Colonic mucosa (tissue), 4 donors: Measurements from ENCODE around the gene AFAP1L2. TPM values are rescaled to one million over a fixed set of nuclear protein-coding genes. Genes with fewer than 3 reads are reported as not detected.

ENCODE experiments used
- DNase-seq: peaks from one replicate; pipeline ENCODE4 v3.0.0-alpha.2; 2020
- H3K27ac ChIP-seq: fragments of 200-600 bp; one replicate; pipeline ENCODE4 v1.8.0; 2021
- H3K27me3 ChIP-seq: fragments of 200-600 bp; one replicate; pipeline ENCODE4 v1.8.0; 2021
- H3K36me3 ChIP-seq: fragments of 200-600 bp; one replicate; pipeline ENCODE4 v1.8.0; 2021
- H3K4me1 ChIP-seq: fragments of 200-600 bp; one replicate; pipeline ENCODE4 v1.8.0; 2021; ENCODE audit warnings: mild to moderate bottlenecking
- H3K4me3 ChIP-seq: fragments of 200-600 bp; one replicate; pipeline ENCODE4 v1.8.0; 2021
- H3K9ac ChIP-seq, 2 donors: one replicate each; pipeline ENCODE4 v1.7.0; 2013; ENCODE audit warnings: control low read depth in 2 of 2, low read depth in 2 of 2, low read length in 2 of 2
- H3K9me3 ChIP-seq: fragments of 200-600 bp; one replicate; pipeline ENCODE4 v1.8.0; 2021
- intact Hi-C: fragments of 100-400 bp; cut with DNase I; formaldehyde crosslinking; loops from one replicate; pipeline ENCODE4 v1.14.1; 2022
- total RNA-seq, 2 donors: library from RNA; stranded (reverse); fragmentation: NEBNext Ultra II Directional in 1 of 2; extraction: Animal tissue kit (Norgen Biotek cat#: 25700) in 1 of 2; gene quantifications; one replicate each; pipeline ENCODE4 v1.2.1, GENCODE V29; 2021
- TF ChIP-seq, protein P1 (sequence below): fragments of 200-600 bp; IDR thresholded peaks from one replicate; pipeline ENCODE4 v1.8.0; 2022; ENCODE audit warnings: antibody characterized with exemption, mild to moderate bottlenecking
- donor health status: healthy.
- donor health status: DM: no; HTN: no; CAD: no.
- donor health status: DM: no; HTN: no; CAD: no.

Gene AFAP1L2
- total RNA-seq, 2 donors from 2014 or later: 7.9 to 13.7 TPM

DNA sequence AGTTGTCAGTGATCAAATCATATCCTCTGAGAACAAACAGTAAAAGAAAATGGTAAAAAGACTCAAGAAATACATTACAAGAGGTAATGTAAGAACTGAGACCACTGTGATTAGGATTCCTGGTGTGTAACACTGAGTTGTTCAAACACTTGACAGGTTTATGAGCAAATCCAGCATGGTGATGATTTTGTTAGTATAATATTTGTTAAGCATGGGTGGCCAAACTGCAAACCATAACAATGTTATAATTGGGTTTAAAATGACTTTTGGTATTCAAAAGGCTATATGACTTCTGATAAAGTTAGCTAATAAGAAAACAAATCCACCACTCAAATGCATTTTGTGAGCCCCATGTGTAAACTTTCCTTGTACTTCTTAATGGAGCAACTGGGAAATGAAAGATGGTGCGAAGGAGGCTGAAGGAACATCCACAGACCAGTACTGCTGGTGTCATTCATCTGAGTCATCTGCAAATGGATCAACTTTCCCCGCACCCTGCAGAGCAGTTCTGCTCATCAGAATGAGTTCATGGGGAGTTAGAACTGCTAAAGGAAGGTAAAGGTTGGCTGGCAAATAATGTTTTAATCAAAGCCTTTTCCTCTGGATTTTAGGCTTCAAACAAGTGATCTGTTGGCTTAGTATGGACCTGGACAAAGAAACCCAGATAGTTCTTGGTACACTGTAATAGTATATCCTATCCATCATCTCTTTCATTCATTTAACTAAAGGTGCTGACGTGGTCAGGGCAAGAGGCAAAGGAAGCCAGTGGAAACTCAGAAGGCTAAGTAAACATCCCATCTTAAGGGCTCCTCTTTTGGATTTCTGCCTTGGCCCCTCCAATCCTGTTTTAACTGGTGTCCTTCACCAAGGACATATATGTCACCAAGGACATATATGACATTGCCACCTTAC, 45.0 kb downstream of the AFAP1L2 start:
- TF ChIP-seq, protein P1, sequence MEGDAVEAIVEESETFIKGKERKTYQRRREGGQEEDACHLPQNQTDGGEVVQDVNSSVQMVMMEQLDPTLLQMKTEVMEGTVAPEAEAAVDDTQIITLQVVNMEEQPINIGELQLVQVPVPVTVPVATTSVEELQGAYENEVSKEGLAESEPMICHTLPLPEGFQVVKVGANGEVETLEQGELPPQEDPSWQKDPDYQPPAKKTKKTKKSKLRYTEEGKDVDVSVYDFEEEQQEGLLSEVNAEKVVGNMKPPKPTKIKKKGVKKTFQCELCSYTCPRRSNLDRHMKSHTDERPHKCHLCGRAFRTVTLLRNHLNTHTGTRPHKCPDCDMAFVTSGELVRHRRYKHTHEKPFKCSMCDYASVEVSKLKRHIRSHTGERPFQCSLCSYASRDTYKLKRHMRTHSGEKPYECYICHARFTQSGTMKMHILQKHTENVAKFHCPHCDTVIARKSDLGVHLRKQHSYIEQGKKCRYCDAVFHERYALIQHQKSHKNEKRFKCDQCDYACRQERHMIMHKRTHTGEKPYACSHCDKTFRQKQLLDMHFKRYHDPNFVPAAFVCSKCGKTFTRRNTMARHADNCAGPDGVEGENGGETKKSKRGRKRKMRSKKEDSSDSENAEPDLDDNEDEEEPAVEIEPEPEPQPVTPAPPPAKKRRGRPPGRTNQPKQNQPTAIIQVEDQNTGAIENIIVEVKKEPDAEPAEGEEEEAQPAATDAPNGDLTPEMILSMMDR: no peak
- DNase-seq: no peak
- Histone ChIP-seq H3K36me3 (no peaks in the 10 kb centered on the region), H3K4me3 (no peak overlapping the region), H3K4me1 (no peaks in the 10 kb centered on the region), H3K27me3 (no peaks in the 10 kb centered on the region), H3K9me3 (no peaks in the 10 kb centered on the region), H3K9ac (no peak overlapping the region), H3K27ac (no peak overlapping the region)
- intact Hi-C loops: no loop called here

DNA sequence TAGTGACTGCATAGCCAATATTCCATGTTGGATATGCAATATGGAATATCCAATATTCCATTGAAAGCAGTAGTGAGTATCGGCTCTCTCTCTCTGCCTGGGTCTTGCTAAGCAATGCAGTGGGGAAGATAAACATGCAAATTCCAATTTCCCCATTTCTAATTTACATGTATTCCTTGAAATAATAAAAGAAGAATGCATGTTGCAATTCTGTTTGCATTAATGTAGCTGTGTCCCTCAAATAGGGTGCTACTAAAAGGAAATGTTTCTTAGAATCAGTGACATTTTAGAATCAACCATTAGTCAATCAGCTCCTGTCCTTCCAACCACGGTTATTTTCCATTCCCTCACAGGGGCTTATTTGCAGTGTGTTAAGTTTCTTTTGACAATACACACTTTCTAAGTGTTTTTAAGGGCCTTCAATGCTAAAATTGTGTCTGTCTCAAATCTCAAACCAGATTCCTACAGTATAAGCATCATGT, 46.7 kb downstream of the AFAP1L2 start:
- Histone ChIP-seq H3K9me3 (no peaks in the 10 kb centered on the region), H3K36me3 (no peaks in the 10 kb centered on the region), H3K9ac (no peak overlapping the region), H3K4me1 (no peaks in the 10 kb centered on the region), H3K27ac (no peak overlapping the region), H3K27me3 (no peaks in the 10 kb centered on the region), H3K4me3 (no peak overlapping the region)
- TF ChIP-seq, protein P1: no peak
- intact Hi-C loops: no loop called here
- DNase-seq: no peak

DNA sequence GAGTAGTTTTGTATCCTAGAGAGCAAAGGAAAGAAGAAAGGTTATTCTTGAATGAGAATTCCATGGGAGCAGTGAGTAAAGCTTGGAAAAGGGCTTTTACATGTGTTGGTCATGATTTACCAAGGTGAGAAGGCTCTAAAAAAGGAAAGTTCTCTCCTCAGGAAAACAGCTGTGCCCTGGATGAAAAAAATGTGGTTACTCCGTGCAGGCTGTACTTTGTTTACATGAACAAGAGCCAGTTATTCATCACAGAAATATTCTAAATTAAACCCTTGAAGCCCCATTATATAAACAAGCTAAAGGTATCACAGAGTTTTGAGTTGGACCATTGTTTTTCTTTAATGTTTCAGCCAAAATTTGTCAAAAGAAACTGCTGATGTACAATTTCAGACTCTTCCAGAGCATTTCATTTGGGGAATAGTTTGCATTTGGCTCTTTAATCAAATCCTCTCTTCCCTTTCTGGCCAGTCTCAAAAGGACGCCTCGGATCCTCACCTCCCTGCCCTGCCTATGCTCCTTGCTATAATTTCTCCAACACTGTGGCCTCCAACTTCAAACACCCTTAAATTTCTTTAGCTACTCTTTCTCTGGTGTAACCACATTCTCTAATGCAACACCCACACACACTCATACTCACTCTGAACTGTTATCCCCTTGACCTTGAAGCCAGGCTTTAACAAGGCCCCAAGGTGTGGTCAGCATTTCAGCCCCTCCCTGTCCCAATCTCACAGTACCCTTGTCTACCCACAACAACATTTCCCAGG, 47.4 kb downstream of the AFAP1L2 start:
- DNase-seq: no peak
- intact Hi-C loops: no loop called here
- Histone ChIP-seq H3K36me3 (no peaks in the 10 kb centered on the region), H3K4me3 (no peak overlapping the region), H3K27ac (no peak overlapping the region), H3K27me3 (no peaks in the 10 kb centered on the region), H3K9me3 (no peaks in the 10 kb centered on the region), H3K4me1 (no peaks in the 10 kb centered on the region), H3K9ac (no peak overlapping the region)
- TF ChIP-seq, protein P1: no peak

DNA sequence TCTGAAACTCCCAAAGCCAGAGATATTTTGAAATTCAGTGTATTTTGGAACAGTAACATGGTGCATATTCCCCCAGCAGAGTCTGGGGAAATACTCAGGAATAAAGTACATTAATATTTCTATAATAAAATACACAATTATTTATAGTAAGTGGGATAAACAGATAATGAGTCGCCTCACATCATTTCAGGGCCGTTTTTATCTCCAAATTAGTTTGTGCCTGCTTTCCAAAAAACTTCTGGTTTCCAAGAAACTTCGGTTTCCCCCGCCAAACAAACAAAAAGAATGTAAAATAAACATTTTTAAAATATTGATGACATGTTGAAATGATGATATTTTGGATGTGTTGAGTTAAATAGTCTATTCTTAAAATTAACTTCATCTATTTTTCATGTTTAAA, 48.2 kb downstream of the AFAP1L2 start:
- Histone ChIP-seq H3K36me3 (no peaks in the 10 kb centered on the region), H3K27ac (no peak overlapping the region), H3K27me3 (no peaks in the 10 kb centered on the region), H3K9ac (no peak overlapping the region), H3K4me3 (no peak overlapping the region), H3K4me1 (no peaks in the 10 kb centered on the region), H3K9me3 (no peaks in the 10 kb centered on the region)
- intact Hi-C loops: no loop called here
- TF ChIP-seq, protein P1: no peak
- no peak for DNase-seq

DNA sequence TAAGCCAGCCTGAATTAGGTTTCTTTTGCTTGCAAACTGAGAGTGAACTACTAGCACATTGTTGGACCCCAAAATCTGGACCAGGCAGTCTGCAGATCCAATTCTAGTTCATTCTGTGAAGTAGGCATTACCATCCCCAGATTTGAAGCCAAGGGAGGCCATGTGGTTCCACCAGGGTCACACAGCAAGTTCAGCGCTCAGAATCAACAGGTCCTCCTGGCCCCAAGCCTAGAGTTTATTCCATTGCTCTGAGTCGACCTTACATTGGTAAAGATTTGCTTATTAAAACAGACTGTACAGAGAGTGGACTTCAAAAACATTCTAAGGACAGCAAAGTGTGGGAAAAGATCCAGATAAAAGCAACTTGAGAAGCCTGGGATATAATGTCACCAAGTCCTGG, 50.9 kb downstream of the AFAP1L2 start:
- TF ChIP-seq, protein P1: no peak
- Histone ChIP-seq H3K27me3 (no peaks in the 10 kb centered on the region), H3K9me3 (no peaks in the 10 kb centered on the region), H3K27ac (no peak overlapping the region), H3K4me3 (no peak overlapping the region), H3K9ac (no peak overlapping the region), H3K36me3 (no peaks in the 10 kb centered on the region), H3K4me1 (no peaks in the 10 kb centered on the region)
- intact Hi-C loops: no loop called here
- no peak for DNase-seq
